ENCODE data around the gene LDHAL6B. TPM values are rescaled to one million over a fixed set of nuclear protein-coding genes. Genes with fewer than 3 reads are reported as not detected.

Gene LDHAL6B
- total RNA-seq, 1 donor from 2014 or later: not detected

DNA sequence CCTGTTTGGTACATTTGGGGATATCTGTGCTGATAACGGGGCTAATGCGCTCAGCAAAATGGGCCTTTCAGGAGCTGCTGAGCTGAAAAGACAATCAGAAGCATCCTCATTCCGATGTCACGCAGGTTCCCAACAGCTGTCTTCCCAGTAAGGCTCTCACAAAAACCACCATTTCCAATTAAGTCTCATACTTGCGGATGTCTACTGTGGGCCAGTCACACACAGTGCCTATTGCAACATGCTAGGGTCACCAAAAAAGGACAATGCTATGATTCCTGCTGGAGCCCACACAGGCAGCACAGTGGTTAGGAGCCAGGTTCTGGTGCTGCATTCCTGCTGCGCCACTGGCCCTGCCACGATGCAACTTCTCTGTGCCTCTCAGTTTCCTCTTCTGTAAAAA lies 16.4 kb upstream of the LDHAL6B start:
- Histone ChIP-seq H3K27me3 (no peaks in the 10 kb centered on the region), H3K4me3 (no peak overlapping the region), H3K36me3 (peaks cover 39% of the 10 kb centered on the region), H3K27ac (no peak overlapping the region), H3K4me1 (no peaks in the 10 kb centered on the region), H3K9me3 (no peaks in the 10 kb centered on the region)
- TF ChIP-seq, protein P1, sequence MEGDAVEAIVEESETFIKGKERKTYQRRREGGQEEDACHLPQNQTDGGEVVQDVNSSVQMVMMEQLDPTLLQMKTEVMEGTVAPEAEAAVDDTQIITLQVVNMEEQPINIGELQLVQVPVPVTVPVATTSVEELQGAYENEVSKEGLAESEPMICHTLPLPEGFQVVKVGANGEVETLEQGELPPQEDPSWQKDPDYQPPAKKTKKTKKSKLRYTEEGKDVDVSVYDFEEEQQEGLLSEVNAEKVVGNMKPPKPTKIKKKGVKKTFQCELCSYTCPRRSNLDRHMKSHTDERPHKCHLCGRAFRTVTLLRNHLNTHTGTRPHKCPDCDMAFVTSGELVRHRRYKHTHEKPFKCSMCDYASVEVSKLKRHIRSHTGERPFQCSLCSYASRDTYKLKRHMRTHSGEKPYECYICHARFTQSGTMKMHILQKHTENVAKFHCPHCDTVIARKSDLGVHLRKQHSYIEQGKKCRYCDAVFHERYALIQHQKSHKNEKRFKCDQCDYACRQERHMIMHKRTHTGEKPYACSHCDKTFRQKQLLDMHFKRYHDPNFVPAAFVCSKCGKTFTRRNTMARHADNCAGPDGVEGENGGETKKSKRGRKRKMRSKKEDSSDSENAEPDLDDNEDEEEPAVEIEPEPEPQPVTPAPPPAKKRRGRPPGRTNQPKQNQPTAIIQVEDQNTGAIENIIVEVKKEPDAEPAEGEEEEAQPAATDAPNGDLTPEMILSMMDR (IDR thresholded peaks at IDR 0.05): no peak
- DNase-seq: no peak
- no peak for ATAC-seq
- intact Hi-C loops (cut with DNase I): no loop called here

GRCh38 chr15:59191855-59192237 lies 14.8 kb upstream of the LDHAL6B start:
- Histone ChIP-seq H3K4me3 (no peak overlapping the region), H3K27me3 (no peaks in the 10 kb centered on the region), H3K9me3 (no peaks in the 10 kb centered on the region), H3K36me3 (peaks cover 43% of the 10 kb centered on the region), H3K4me1 (no peaks in the 10 kb centered on the region), H3K27ac (no peak overlapping the region)
- intact Hi-C loops (cut with DNase I): no loop called here
- ATAC-seq (no peak), DNase-seq (no peak)
- TF ChIP-seq, protein P1 (IDR thresholded peaks at IDR 0.05): no peak

DNA sequence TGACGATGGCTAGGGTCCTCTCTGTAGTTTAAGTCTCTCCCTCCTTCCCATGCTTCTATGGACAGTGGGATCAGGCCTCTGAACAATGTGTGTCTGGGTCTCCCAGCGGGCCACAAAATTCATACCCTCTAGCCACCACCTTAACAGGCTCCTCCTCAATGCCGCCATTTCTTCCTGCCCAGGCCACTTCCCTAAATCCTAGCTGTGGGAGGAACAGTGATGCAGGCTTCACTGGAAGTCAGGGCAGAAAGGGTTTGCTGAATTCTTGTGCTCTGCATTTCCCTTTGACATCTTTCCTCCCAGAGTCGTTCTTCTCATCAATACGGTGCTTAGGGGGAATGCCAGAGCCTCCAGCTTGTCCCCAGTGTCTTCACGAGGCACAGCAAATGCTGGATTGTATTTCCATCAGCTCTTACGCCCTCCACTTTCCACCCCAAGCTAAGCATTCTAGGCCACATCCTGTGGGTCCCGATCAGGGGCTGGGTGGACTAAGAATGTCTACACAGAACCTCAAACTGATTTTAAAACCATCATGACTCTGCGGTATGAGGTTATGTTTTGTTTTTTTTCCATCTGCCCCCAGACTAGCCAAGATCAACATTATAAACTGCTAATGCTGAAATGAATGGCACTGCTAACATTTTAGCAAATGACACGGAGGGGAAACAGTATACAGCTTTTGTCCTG lies 11.9 kb upstream of the LDHAL6B start:
- intact Hi-C loops (cut with DNase I): no loop called here
- Histone ChIP-seq H3K4me3 (no peak overlapping the region), H3K4me1 (no peaks in the 10 kb centered on the region), H3K36me3 (peaks cover 33% of the 10 kb centered on the region), H3K27ac (no peak overlapping the region), H3K27me3 (no peaks in the 10 kb centered on the region), H3K9me3 (no peaks in the 10 kb centered on the region)
- ATAC-seq (no peak), DNase-seq (no peak)
- TF ChIP-seq, protein P1 (IDR thresholded peaks at IDR 0.05): no peak

- H3K9me3 ChIP-seq: no peaks in the 10 kb centered on the region
- intact Hi-C loops (cut with DNase I): no loop called here
- no peaks in the 10 kb centered on the region for H3K4me1 ChIP-seq
- TF ChIP-seq, protein P1 (IDR thresholded peaks at IDR 0.05): no peak
- H3K27ac ChIP-seq: no peak overlapping the region
- no peak for ATAC-seq
- no peak overlapping the region for H3K4me3 ChIP-seq
- H3K27me3 ChIP-seq: no peaks in the 10 kb centered on the region
- peaks cover 32% of the 10 kb centered on the region for H3K36me3 ChIP-seq
- DNase-seq: no peak
These were observed 10.2 kb upstream of the LDHAL6B start for GRCh38 chr15:59196416-59196815.

GRCh38 chr15:59197454-59197853 lies 9.2 kb upstream of the LDHAL6B start:
- TF ChIP-seq, protein P1 (IDR thresholded peaks at IDR 0.05): no peak
- no peaks in the 10 kb centered on the region for H3K9me3 ChIP-seq
- no peaks in the 10 kb centered on the region for H3K27me3 ChIP-seq
- peaks cover 41% of the 10 kb centered on the region for H3K36me3 ChIP-seq
- no peak overlapping the region for H3K4me3 ChIP-seq
- H3K27ac ChIP-seq: no peak overlapping the region
- no peaks in the 10 kb centered on the region for H3K4me1 ChIP-seq
- ATAC-seq: no peak
- intact Hi-C loops (cut with DNase I): no loop called here
- no peak for DNase-seq

All from upper lobe of right lung (tissue), 1 donor.